ENCODE results near the gene CFAP74. TPM values are rescaled to one million over a fixed set of nuclear protein-coding genes. Genes with fewer than 3 reads are reported as not detected.

Gene CFAP74, protein sequence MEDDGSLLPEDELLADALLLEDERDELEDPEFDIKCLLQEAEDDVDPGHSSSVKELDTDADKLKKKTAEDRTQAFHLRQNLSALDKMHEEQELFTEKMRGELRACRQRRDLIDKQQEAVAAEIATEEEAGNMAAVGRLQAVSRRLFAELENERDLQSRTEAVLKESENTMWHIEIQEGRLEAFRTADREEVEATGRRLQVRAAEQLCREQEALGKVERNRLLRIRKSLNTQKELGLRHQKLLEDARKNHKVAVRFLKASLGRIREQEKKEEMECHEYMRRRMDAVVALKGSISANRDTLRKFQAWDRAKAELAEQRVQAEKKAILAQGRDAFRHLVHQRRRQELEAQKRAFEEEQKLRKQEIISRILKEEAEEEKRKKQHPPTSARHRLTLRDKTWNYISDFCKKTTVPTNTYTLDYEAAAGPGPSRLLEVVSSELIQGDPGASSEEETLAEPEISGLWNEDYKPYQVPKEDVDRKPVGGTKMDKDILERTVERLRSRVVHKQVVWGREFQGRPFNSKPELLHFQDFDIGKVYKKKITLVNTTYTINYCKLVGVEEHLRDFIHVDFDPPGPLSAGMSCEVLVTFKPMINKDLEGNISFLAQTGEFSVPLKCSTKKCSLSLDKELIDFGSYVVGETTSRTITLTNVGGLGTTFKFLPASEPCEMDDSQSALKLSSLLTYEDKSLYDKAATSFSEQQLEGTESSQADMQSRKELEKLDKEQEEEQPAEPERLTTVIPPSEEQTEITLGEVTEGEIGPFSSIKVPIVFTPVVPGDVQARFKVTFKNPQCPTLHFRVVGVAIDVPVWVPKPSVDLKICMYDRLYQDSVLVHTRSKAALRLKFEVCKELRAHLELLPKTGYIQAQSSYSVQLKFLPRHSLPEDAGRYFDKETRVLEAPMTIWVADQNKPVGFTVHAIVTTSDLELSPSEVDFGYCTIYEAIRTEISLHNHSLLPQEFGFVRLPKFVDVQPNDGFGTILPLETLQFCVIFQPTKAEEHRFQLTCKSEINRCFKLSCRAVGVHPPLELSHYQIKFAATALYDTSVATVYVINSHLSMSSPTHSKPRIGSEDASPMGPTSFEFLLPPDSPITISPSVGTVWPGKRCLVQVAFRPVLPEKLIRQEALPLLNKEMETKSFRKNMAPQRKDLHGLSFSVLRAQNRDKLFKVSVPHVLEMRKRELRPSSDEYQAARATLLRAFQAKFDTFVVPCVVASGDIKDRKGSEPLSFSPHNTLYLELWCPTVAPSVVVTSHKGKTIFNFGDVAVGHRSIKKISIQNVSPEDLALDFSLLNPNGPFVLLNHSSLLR (N-terminal part only)
- 0.02 TPM in 1 of 5 replicates, not detected in the others for total RNA-seq (2022; extraction: Qiagen RNA extraction; ENCODE audit: low read depth)

DNA sequence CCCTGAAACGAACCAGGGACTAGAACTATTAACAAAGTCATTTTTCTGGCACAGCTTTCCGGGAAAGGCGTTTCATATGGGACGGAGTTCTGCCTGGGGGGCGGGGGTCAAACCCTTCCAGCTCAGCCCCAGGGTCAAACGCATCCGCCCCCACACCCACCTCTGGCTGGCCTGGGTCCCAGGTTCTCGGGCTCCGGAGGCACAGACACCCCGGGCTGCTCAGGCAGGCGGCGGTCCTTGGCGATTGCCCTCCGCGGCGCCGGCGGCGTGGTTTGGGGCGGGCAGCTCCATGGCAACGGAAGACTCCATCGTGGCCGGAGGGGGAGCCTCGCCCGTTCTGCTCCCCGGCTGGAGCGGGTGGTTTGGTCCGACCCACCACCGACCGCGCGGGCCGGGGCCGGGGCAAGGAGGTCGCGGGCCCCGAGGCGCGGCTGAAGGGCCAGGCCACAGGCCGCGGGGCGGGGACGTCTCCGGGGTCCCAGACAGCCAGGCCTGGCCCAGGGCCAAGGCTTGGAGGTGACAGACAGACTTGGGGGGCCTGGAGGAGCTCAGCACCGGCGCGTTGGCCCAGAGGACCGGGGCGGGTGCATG, at the start of gene CFAP74:
TSS of gene CFAP74 (minus strand) at position 246 of the 591 bp plus-strand sequence. CDS start 12,830 bp downstream, outside the sequence.

DNA sequence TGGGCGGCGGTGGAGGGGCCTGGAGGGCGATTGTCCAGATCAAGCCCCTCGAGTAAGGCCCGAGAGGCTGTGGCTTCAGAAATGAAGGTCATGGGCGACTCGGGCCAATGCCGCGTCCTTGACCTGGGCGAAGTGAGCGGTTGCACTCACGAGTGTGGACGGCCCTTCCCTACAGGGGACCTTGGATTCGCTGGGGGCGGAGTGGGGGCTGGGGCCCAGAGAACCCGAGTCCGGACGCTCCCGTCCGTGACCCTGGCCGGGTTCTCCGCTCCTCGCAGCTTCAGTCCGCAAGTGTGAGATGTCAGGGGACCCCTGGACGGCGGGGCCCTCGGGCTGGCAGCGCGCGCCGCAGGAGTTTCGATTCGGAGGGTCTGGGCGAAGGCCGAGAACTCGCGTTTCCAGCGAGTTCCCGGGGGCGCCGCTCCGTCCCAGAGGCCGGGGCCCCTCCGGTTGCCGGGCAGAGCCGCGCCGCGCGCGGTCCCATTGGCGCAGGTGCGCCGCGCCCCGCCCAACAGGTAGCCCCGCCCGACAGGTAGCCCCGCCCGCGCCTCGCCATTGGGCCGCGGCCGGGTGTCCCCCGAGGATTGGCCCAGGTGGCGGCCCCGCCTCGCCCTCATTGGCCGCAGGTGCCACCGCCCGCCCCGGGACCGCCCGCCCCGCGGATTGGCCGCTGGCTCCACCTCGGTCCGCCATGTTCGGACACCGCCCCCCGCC, 46.3 kb upstream of the CFAP74 start, which contains the start of gene PRKCZ:
TSS of gene PRKCZ (plus strand) at position 694 of the 714 bp plus-strand sequence. CDS start 220 bp downstream, outside the sequence.

DNA sequence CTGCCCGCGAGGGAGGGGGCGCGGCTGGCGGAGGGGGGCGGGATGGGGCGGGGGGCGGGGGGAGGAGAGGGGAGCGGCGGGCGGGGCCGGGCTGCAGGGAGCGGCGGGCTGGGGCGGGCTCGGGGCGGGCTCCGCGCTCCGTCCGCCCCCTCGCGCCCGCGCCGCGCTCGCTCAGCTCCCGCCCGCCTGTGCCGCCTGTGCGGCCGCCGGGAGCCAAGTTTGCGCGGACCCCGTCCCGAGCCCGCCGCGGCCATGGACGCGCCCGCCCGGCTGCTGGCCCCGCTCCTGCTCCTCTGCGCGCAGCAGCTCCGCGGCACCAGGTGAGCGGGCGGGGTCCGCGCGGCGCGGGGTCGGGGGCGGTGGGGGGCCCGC, 15.6 kb upstream of the CFAP74 start, which contains the start of gene GABRD:
TSS of gene GABRD (plus strand) at position 174 of the 372 bp plus-strand sequence. CDS start at position 253, 79 bp downstream.

DNA sequence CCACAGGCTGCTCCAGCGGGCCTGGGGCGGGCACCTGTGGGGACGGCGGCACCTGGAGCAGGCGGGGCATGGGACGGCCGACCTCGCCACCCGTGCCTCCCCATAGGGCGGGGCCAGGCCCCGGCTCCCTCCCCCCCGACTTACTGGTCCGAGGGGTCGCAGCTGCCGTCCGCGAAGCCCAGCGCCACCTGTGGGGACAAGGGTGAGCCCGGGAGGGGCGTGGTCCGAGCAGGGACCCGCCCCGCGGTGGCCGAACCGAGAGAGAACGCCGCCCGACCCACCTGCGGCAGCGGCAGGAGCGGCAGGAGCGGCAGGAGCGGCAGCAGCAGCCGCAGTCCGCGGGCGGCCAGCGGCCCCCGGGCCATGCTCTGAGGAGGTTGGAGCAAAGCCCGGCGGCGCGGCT, 84.7 kb downstream of the CFAP74 start, which contains the start of gene TMEM52:
TSS of gene TMEM52 (minus strand) at position 379 of the 403 bp plus-strand sequence. CDS start at position 365, 14 bp downstream.

DNA sequence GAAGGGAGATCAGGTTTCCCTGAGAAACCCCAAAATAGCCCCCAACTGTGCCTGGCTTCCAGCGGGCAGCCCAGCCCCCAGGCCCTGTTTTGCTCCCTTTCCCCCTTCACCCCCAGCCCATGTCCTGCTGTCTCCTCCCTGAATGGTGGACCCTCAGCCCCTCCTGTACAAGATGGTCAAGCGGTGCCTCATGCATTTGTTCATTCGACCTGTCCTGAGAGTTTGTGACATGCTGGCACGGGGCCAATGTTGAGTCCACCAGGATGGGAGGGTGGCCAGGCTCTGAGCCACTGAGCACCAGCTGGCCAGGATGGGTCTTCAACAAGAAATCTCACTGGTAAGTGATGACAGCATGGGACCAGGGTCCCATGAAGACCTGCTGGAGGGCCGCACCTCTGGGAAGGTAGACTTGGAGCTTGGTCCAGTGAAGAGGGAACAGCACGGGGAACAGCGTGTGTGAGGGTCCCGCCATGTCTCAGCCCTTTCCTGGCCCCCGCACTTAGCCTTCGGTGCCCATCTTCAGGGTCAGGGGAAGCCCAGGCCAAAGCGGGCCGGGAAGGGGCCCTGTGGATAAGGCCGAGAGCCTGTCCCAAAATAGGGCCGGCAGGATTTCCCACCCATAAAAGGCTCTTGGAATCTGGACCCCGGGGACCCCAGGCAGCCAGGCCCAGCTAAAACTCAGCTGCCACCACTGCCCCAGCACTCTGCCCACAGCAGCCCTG, 88.5 kb downstream of the CFAP74 start, which contains the start of gene CALML6:
TSS of gene CALML6 (plus strand) at position 290 of the 722 bp plus-strand sequence. CDS start at position 311, 21 bp downstream.

DNA sequence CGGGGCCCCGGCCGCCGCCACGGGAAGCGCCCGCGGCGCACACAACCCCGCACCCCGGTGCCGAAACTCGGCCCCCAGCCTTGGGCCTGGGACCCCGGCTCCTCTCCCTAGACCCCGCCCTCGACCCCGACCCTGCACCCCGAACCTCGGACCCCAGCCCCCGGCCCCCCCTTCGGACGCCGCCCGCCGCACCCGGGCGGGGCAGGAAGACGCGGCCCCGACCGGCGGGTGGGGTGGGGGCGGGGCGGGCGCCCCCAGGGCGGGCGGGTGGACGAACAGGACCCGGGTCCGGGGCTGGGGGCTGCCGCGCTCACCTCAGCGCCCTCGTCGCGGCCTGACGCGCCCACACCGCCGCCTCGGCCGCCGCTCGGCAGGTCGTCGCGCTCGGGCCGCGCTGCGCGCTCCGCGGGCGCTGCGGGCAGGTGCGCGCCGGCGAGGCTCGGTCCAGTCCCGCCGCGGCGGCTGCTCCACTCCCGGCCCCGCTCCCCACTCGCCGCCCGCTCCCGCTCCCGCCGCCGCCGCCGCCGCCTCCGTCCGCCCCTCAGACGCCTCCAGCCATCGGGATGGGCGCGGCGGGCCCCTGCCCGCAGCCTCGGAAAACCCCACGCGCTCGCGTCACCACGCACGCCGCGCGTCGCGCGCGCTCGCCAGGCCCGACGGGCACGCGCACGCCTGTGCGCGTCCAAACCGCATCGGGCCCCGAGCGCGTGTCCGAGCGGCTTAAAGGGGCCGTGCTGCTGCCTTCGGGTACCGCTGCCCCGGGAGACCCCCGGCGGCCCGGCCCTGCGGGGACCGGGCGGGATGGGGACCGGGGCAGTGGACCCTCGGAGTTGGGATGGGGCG, 112.9 kb downstream of the CFAP74 start, which contains the start of gene GNB1:
TSS of gene GNB1 (minus strand) at position 582 of the 843 bp plus-strand sequence. CDS start 65,634 bp downstream, outside the sequence.

Other genes with a start within 250 kb of the CFAP74 start
- gene NADK, start 225.3 kb downstream of the CFAP74 start, total RNA-seq (2022; extraction: Qiagen RNA extraction; ENCODE audit: low read depth) = 25.8 to 41.6 TPM (median 36.4 TPM) in 5 replicates
- 178 to 206 TPM (median 202 TPM) in 5 replicates for gene GNB1, start 112.7 kb downstream of the CFAP74 start, total RNA-seq (2022; extraction: Qiagen RNA extraction; ENCODE audit: low read depth)
- gene CALML6, start 88.5 kb downstream of the CFAP74 start, total RNA-seq (2022; extraction: Qiagen RNA extraction; ENCODE audit: low read depth) = 0.20 to 0.28 TPM (median 0.24 TPM) in 5 replicates
- 0.64 to 1.1 TPM (median 0.81 TPM) in 5 replicates for gene TMEM52, start 84.5 kb downstream of the CFAP74 start, total RNA-seq (2022; extraction: Qiagen RNA extraction; ENCODE audit: low read depth)
- gene GABRD, start 15.6 kb upstream of the CFAP74 start, total RNA-seq (2022; extraction: Qiagen RNA extraction; ENCODE audit: low read depth) = 0.27 to 0.97 TPM (median 0.63 TPM) in 5 replicates
- gene PRKCZ, start 46.6 kb upstream of the CFAP74 start, total RNA-seq (2022; extraction: Qiagen RNA extraction; ENCODE audit: low read depth) = 7.4 to 9.7 TPM (median 7.7 TPM) in 5 replicates
- 36.8 to 60.5 TPM (median 50.0 TPM) in 5 replicates for gene FAAP20, start 191.0 kb upstream of the CFAP74 start, total RNA-seq (2022; extraction: Qiagen RNA extraction; ENCODE audit: low read depth)
- 19.8 to 26.8 TPM (median 24.1 TPM) in 5 replicates for gene SKI, start 224.5 kb upstream of the CFAP74 start, total RNA-seq (2022; extraction: Qiagen RNA extraction; ENCODE audit: low read depth)